H4 (cell line): ENCODE data around the gene PHF2. TPM values are rescaled to one million over a fixed set of nuclear protein-coding genes. Genes with fewer than 3 reads are reported as not detected.

Experiments used
- DNase-seq: peaks from one replicate; pipeline ENCODE4 v3.0.0-alpha.2; 2015; ENCODE audit warnings: low spot score
- total RNA-seq: library from RNA; depleted of rRNA; stranded (reverse); fragments of >200 nt; shearing (Covaris generic); gene quantifications from 2 replicates; pipeline ENCODE4 v1.2.3, GENCODE V29; 2014

The PHF2 gene
- total RNA-seq, 1 experiment from 2014 or later: 5.8 TPM

DNA sequence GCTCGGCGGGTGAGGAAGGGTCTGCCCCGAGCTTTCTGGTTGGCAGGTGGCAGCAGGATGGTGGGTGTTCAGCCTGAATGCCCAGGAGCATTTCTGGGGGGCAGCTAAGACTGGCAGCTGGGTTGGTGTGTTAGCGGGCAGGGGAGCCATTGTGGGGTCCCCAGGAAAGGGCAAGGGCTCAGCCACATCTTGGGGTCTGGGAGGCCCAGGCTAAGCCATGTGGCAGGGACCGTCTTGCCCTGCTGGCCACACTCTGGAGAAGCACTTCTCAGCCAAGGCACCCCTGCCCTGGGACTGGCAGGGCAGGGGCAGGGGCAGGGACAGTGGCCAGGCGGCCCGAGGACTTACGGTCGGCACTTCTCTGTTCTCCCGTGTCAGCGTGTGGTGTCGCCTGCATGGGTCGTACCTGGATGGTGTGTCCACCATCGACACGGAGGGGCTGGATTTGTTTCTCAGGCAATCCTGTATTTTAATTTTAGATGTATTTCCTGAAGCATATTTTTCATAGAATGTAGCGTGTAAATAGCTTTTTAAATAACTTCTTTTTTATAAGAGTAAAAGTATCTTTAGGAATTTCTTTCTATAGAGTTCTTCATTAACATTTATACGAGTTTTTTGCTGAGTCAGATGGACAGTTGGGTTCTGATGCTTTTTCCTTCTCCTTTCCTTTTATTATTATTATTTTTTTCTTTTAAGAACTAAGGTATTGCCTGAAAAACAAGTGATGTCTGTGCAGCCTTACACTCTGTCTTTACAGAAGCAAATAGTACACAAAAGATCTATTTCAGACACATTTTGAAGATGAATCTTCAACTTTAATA lies 102.0 kb downstream of the PHF2 start:
- no peak for DNase-seq

DNA sequence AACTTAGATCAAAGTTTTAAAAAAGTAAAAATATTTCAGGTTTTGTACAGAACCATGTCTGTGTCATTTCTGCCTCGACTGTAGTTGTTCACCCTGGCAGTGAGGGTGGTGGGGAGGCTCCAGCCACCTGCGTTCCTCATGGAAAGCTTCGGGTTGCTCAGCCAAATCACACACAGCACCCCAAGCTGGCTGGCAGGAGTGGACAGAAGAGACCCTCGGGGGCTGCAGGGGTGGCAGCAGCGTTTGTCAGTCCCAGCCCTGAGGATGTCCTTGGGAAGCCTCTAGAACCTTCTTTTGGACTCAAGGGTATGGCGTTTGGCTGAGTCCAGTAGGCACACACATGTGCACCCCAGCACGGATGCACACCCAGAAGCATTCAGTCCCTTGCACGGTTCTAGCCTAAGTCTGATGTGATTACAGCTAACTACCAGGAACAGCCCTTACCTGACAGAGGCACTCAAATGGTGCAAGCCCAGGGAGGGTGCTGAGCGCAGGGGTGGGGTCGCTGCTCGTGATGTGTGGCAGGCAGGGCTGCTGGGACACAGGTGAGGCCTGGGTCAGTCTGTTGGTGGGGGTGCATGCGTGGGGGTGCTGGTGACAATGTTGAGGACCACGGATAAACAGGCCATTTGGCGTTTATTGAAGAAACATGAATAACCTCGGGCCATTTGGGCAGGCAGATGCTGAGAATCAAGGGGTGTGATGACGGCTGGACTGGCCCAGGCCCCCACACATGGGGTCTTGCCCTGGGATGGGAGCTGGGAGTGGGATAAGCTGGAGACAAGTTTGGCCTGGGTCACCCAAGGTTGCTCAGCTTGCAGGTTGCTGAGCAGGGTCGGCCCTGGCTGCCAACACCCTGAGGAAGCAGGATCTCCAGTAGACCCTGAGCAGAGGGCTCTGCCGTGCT lies 103.4 kb downstream of the PHF2 start:
- no peak for DNase-seq

DNA sequence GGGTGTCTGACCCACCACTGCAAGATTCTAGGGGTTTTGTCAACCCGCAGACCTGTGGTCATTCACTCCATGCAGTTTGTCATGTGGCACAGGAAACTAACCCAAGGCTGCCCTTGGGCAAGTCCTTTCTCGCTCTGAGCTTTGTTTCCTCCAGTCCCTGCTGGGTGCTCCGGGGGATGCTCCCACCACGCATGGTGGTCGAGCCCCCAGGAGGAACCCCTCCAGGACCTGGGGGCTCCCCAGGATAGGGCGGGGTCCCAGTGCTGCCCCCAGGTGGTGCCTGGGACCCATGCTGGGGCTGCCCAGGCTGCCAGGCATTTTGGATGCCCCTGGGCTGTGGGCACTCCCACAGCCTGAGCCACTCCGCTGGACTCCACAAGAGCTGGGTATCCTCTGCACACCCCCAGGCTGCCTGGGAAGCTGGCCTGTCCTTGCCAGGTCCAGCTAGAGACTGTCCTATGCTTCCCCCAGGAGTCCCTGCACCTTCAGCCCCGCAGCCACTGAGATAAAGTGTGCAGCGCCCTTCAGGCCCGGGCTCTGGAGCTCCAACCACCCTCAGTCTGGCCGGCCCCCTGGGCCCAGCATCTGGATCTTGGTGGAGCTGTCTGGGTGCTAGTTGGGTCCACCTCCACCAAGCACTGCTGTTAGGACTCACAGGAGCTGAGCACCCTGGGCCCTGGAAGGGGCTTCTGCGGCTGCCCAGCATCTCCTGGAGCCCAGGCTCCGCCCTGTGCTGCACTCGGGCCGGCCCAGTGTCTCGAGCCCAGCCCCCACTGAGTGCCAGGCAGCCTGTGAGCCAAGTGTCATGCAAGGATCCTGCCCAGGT lies 104.3 kb downstream of the PHF2 start:
- no peak for DNase-seq

DNA sequence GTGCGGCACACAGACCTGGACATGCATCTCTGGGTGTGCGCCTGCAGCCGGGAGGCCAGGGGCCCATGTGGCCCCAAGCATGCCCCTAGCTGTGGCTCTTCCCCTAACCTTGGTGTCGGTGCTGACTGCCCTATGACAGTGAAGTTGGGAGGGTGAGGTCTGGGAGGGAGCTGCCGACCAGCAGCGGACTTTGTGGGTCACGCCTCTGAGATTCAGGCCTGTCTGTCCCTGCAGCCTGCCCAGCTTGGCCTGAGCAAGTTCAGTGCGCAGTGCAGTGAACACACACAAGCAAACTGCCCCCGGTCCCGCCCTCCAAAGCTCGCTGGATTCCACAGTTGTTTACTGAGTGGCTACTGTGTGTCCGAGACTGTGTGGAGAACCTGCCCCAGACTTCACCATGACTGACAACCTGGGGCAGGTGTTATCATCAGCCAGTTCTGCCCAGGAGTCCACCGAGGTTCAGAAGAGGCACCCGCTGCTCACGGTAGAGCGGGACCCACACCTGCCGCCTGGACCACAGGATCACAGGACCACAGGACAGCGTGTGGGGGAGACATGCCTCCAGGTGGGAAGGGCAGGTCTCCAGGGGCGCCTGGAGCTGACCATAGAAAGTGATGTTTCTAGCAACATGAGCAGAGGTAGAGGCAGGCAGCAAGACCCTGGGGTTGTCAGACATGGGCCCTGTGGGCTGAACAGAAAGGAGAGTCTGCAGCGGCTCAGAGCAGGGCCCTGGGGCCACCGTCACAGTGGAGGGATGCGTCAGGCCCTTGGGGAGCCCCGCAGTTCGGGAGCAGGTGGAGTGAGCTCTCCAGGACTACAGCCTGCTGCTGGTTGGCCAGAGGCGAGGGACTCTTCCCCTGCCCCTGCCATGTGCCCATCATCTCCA lies 105.1 kb downstream of the PHF2 start:
- no peak for DNase-seq

DNA sequence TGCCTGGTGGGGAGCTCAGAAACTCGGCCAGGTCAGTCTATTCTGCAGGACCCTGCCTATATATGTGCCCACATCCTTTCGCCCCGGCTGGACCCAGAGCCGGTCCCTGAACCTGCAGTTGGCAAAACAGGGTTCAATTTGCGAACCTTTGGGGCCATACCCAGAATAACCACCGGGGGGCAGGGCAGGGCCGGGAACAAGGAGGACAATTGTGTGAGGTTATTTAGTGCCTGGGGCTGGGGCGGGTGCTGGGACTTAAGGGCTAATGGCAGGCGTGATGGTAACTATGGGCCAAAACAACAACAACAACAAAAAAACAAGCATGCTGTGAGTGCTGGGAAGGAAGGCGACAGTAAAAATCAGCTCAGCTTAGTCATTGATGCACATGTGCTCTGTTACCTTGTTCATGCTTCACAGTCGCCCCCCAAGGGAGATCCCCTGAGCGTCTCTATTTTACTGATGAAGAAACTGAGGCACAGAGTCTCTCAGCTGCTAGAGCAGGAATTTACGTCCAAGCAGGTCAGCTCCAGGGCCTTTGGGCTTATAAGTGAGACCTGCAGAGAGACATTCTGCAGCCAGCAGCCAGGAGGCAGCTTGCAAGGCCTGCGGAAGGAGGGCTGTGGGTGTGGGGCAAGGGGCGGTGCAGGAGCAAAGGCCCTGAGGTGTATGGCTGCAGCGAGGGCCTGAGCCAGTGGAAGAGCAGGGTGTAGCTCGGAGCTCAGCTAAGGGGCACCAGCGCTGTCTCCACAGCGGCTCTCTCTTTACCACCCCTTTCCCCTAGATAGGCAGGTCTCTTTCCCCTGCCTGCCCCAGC lies 106.0 kb downstream of the PHF2 start:
- DNase-seq: no peak

DNA sequence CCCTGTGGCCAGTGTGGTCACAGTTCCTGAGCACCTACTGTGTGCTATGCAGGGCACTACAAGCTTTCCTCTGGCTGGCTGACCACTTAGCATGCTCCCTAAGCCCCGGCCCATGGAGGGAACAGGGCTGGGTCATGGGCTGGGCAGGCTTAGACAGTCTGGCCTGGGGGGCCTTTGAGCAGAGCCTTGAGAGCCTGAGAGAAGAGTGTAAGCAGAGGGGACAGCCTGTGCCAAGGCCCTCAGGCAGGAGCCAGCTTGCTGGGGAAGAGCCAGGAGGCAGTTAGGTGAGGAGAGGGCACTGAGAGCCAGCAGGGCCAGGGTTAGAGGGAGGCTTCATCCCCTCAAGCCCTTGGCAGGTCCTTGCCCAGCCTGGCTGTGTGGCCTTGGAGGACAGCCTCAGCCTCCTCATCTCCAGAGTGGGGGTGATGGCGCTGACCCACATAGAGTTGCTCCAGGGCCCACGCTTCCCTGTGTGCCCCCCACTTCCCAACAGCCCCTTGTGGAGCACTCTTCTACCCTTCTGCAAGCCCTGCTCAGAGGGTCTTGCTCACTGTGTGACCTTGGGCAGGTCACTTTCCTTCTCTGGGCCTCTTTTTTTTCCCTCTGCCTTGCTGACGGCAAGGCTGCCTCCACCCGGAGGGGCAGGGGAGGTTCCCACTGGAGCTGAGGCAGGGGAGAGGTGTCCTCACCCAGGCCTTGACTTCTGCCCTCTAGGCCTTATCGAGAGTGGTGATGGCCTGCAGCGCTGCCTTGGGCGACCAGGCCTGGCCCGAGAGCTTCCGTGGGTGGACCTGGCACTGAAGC lies 107.1 kb downstream of the PHF2 start:
- DNase-seq: no peak

DNA sequence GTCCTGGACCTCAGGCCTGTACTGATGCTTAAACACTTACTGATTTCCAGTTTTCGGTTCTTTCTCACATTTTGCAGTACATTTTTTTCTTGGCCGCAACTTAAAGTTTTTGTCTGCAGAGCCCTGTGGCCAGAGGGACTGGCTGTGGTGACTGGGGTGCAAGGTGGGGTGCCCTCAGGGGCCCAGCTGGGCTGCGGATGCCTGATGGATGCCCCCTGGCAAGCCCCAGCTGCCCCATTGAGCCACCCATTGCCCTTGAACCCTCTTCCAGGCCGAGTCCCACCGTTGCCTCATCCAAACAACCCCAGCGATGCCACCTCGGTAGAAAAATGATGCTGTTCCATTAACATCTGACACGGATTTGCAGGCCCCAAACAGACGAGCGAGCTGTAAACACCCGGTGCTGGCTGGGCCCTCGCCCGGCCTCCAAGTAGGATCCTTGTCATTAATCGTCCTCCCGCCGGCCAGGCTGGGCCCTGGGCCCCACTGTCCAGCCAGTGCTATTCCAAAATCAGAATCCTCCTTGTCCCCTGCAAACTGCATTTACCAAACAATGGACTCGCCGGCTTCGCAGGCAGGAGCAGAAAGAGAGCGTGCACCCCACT lies 107.9 kb downstream of the PHF2 start:
- DNase-seq: no peak

DNA sequence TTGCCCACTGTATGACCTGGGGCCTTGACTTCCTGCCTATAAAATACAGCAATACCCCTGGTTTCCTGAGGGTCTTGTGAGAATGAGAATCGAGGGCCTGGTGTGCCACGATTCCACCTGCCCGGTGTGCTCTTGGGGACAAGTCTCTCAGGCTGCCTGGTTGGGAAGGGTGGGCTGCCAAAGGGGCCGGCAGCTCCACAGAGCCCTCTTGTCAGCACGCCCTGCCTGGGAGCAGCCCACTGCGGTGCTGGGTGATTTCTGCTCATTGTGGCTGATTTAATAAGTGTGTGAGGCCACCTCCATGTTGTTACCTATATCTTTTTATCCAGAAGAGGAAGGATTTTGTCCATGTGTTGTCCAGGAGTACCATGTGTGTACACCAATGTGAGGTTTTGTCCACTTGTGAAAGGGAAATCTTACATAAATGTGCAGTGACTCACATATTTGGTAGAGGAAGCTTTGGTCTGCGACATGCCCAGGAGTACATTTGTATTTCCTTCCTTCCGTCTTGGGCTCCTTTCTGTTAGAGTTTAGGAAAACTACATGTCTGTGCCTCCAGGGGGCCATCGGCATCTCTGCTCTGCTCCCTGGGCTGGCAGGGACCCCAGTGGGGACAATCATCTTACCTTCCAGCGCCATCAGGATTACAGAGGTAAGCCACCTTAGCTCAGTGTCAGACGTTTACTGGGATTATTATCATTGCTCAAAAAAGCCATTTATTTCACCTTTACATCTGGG lies 108.6 kb downstream of the PHF2 start:
- DNase-seq: no peak

DNA sequence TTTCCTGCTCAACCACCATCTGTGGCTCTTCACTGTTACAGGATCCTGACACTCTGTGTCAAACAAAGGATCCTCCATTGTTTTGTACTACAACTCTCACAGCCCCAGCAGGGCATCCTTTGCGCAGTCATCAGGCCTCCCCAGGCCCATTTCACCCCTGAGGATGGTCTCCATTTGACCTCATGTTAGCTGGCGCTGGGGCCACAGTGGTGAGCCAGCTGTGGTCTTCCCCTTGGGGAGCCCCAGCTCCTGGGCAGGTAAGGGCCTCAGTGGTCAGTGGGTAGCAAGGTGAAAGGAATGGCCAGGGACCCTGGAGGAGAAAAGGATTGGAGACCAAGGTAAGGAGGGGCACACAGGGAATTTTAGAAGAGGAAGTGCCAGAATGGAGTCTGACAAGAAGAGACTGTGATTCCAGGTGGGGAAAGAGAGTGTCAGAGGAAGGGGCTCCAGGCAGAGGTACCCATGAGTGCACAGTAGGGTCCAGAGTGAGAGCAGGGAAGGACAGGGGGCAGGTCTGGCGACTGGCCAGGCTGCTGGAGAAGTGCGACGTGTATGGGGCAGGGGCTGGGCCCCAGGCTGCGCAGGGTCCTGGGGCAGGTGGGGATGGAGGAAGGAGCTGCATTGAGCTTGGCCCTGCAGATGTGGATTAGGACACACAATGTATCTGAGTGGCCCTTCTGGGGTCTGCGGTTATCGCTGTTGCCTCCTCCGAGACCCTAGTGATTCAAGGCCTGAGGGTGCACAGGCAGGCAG lies 109.9 kb downstream of the PHF2 start:
- DNase-seq: no peak

DNA sequence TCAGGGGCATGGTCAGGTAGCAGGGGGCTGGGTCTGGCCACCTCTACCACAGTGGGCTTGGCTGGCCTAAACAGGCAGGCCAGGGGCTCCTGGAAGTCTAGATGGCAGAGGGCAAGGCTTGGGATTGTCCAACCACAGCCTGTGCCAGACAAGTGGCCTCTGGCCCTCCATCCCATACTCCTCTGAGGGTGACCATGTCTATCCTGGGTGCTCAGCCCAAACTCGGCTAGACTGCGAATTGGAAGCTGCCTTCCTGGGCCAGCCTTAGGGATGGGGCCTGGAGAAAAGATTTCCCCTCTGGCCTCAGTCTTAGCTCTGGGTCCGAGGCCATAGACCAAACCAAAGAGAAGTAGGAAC lies 110.5 kb downstream of the PHF2 start:
- DNase-seq: no peak

DNA sequence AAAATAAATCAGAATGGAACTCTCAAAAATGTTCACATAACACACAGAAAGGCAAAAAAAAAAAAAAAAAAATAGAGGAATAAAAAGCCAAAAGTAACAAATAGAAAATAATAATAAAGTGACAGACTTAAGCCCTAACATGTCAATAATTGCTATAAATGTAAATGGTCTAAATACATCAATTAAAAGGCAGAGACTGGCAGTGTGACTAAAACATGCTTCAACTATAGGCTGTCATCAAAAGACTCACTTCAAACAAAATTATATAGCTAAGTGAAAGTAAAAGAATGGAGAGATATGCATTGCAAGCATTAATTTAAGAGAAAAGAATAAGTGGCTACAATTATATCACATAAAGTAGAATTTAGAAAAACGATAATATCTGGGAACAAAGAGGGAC lies 114.2 kb downstream of the PHF2 start:
- no peak for DNase-seq

DNA sequence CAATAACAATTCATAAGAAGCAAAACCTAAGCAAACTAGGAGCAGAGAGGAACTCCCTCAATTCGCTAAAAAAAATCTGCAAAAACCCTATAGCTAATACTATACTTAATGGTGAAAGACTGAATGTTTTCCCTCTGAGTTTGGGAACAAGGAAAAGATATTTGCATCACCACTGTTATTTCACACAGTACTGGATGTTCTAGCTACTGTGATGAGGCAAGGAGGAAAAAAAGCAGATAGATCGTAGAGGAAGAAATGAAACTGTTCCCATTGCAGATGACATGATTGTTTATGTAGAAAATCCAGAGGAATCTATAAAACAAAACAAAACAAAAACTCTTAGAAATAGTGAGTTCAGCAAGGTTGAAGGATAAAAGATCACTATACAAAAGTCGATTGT lies 116.7 kb downstream of the PHF2 start:
- no peak for DNase-seq

DNA sequence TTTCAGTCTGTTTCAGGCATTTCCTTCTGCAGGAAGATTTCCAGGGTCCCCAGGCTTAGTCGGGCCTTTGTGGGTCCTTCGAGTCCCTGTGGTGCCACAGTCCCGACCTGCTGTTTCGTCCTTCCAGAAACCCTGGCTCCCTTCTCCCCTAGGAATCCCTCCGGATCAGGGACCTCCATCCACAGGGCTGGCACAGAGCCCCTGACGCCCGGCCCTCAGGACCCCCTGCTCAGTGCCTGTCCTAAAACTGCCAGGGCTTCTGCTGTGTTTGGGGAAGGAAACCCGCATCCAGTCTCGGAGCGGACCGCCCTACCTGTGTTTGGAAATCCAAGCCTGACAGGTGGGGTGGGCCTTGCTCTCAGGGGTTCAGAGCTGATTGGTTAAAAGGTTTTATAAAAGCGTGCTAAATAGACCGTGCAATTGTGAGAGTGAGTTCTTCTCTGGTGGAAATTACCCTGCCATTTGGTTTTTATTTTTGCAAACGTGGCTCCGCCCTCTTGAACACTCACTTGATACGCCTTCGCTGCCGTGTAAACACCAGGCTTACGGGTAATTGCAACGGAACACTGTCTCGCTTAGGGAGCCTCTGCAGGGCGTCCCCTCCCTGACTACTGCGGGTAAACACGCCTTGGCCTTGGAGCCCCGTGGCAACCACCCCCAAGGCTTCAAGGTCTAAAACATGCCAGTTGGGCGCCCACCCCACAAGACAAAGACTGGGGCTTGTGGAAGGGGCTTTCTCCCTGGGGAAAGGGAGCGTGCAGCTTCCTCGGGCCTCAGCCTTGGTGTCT lies 121.2 kb downstream of the PHF2 start:
- DNase-seq: no peak

DNA sequence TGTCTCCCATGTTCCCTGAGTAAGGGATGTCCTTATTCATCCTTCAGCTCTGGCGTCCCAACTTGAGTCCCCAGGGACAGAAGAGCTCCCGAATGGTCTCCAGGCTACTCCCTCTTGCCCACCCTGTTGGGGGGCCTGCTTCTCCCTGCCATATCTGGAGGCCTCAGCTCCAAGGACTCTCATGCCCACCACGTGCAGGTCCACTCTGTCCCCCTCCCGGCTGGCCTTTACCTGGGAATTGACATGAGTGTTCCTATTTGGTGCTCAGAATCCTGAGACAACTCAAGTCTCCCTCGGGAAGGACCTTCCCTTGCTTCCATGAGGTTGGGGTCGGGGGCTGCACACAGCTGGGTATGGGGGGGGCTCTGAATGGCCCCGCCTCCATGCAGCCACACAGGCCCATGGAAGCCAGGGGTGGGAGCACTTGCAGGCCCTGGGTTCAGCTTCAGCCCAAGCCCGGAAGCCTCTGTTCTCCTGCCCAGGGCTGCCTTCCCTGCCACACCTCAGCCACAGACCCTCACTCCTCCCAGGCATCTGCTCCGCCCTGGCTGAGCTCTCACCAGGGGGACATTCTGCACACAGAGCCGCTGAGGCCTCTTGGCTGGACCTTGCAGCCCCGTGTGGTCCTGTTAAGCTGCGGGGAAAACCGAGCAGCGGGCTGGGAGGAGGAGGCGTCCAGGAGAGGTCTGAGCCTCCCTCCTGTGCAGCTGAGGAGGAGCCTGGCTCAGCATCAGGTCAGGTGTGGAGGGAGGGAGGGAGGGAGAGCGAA lies 121.9 kb downstream of the PHF2 start:
- DNase-seq: no peak

DNA sequence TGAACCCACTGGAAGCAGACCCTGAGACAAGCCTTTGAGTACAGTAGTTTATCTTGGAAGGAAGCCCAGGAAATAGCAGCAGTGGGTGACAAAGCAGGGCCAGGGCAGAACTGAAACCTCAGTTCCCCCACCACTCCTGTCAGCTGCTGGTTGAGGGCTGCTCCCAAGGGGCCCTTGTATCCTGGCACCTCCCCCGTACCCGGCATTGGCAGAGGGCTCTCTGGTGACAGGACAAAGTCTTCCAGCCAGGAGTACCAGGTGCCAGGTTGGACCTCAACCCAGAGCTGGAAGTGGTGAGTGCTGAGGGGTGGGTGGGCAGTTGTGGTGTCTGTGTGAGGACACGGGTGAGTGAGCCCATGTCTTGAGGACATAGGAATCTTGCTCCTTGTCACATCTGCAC lies 123.3 kb downstream of the PHF2 start:
- DNase-seq: no peak
